Measurements from ENCODE around the gene DACH1. TPM values are rescaled to one million over a fixed set of nuclear protein-coding genes. Genes with fewer than 3 reads are reported as not detected.

Gene DACH1
- total RNA-seq, 1 experiment from 2014 or later, result not detected

DNA sequence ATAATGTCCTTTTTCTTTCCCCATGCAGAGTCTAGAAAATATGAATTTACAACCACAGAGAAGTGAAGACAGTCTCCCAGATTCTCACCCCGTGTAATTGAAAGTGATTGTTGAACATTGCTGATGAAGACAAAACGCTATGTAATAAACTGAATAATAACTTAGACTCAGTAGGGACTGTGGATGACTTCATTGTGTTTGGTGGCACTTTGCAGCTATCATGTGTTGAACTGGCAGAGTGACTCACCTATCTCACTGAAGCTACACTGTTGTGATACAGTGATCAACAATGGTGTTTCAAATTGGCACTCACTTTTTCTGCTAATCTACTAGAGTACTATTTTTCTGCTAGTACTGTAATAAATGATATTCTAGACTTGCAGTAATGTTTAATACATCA, 261.3 kb downstream of the DACH1 start:
- no peak for ATAC-seq
- no peak overlapping the region for H3K27ac ChIP-seq (ENCODE audit: low read depth, low read length)
- RAD21 ChIA-PET (ENCODE audit: low non-redundant PET in 1 of 2, low total read pairs in 2 of 2, uncharacterized antibody in 2 of 2, unreplicated experiment in 2 of 2), result no interaction called here

DNA sequence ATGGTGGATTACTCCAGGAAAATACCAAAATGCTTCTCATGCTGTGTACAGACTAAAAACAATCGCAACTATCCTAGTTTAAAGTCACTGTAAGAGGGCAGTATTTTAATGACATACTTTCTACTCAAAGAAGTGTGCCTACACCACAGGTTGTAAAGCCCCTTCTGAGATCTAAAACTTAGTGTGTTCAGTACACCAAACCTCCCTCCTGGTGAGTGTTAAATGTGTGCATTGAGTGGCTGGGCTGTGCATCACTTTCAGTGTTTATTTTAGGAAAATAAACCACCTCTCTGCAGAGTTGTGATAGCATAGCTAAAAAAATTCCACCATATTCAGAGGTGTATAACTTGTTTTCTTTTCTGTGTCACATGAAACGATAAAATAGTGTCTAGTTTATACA, 263.7 kb downstream of the DACH1 start:
- Histone ChIP-seq H3K4me1 (ENCODE audit: control insufficient read depth in 1 of 2, insufficient read depth in 2 of 2, low read length in 2 of 2) (no peaks in the 10 kb centered on the region), H3K4me3 (replicated peaks in 1 of 2; ENCODE audit: low read depth in 1 of 2, low read length in 2 of 2) (no peak overlapping the region), H3K4me2 (ENCODE audit: low read length) (no peak overlapping the region), H3K79me2 (ENCODE audit: insufficient read depth, low read length) (no peaks in the 10 kb centered on the region), H3K27ac (ENCODE audit: low read depth, low read length) (no peak overlapping the region), H3K36me3 (ENCODE audit: control insufficient read depth in 1 of 2, insufficient read depth in 2 of 2, low read length in 2 of 2) (no peaks in the 10 kb centered on the region), H3K9me3 (ENCODE audit: control insufficient read depth in 1 of 2, insufficient read depth in 1 of 2, low read depth in 1 of 2, low read length in 2 of 2) (no peaks in the 10 kb centered on the region), H3K9ac (ENCODE audit: low read length) (no peak overlapping the region), H4K20me1 (ENCODE audit: insufficient read depth) (no peaks in the 10 kb centered on the region), H3K9me2 (ENCODE audit: insufficient read depth) (no peaks in the 10 kb centered on the region), H3K27me3 (ENCODE audit: insufficient read depth, low read length) (no peaks in the 10 kb centered on the region), H2AFZ (ENCODE audit: low read depth, low read length, poor library complexity, severe bottlenecking) (no peak overlapping the region)
- no peak for ATAC-seq
- no TSS peak for BruUV-seq (replicated peaks)
- RAD21 ChIA-PET (ENCODE audit: low non-redundant PET in 1 of 2, low total read pairs in 2 of 2, uncharacterized antibody in 2 of 2, unreplicated experiment in 2 of 2), result no interaction called here
- TF ChIP-seq POLR2A (IDR thresholded peaks at IDR 0.05; ENCODE audit: borderline replicate concordance, extremely low read depth, insufficient read depth, insufficient read length), result no peak
- no peak for TF ChIP-seq JUND (IDR thresholded peaks at IDR 0.05)
- no peak for TF ChIP-seq EGR1 (IDR thresholded peaks at IDR 0.05; ENCODE audit: low read depth)
- TF ChIP-seq FOSL1 (IDR thresholded peaks at IDR 0.05; ENCODE audit: low read depth), result no peak
- TF ChIP-seq ZFX (IDR thresholded peaks at IDR 0.05), result no peak
- no peak for TF ChIP-seq RAD21 (IDR thresholded peaks at IDR 0.05; ENCODE audit: low read depth)
- no peak for TF ChIP-seq EZH2 (IDR thresholded peaks at IDR 0.05)
- TF ChIP-seq SP1 (IDR thresholded peaks at IDR 0.05; ENCODE audit: low read depth), result no peak
- no peak for TF ChIP-seq TCF7L2 (IDR thresholded peaks at IDR 0.05; ENCODE audit: borderline replicate concordance, extremely low read depth, insufficient read depth, insufficient read length)
- TF ChIP-seq, protein P1, sequence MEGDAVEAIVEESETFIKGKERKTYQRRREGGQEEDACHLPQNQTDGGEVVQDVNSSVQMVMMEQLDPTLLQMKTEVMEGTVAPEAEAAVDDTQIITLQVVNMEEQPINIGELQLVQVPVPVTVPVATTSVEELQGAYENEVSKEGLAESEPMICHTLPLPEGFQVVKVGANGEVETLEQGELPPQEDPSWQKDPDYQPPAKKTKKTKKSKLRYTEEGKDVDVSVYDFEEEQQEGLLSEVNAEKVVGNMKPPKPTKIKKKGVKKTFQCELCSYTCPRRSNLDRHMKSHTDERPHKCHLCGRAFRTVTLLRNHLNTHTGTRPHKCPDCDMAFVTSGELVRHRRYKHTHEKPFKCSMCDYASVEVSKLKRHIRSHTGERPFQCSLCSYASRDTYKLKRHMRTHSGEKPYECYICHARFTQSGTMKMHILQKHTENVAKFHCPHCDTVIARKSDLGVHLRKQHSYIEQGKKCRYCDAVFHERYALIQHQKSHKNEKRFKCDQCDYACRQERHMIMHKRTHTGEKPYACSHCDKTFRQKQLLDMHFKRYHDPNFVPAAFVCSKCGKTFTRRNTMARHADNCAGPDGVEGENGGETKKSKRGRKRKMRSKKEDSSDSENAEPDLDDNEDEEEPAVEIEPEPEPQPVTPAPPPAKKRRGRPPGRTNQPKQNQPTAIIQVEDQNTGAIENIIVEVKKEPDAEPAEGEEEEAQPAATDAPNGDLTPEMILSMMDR (IDR thresholded peaks at IDR 0.05 in 2 of 3, conservative IDR thresholded peaks at IDR 0.05 in 1 of 3; ENCODE audit: borderline replicate concordance in 1 of 3, insufficient read depth in 1 of 3, low read depth in 2 of 3, low read length in 2 of 3), result no peak
- no peak for TF ChIP-seq POLR2AphosphoS5 (IDR thresholded peaks at IDR 0.05; ENCODE audit: low read depth, low read length)
- TF ChIP-seq ZNF274 (IDR thresholded peaks at IDR 0.05; ENCODE audit: low read depth, low read length), result no peak
- TF ChIP-seq, protein P2, sequence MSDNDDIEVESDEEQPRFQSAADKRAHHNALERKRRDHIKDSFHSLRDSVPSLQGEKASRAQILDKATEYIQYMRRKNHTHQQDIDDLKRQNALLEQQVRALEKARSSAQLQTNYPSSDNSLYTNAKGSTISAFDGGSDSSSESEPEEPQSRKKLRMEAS (IDR thresholded peaks at IDR 0.05), result no peak
- no peak for TF ChIP-seq EZH2phosphoT487 (IDR thresholded peaks at IDR 0.05; ENCODE audit: borderline replicate concordance)
- TF ChIP-seq, protein P3, sequence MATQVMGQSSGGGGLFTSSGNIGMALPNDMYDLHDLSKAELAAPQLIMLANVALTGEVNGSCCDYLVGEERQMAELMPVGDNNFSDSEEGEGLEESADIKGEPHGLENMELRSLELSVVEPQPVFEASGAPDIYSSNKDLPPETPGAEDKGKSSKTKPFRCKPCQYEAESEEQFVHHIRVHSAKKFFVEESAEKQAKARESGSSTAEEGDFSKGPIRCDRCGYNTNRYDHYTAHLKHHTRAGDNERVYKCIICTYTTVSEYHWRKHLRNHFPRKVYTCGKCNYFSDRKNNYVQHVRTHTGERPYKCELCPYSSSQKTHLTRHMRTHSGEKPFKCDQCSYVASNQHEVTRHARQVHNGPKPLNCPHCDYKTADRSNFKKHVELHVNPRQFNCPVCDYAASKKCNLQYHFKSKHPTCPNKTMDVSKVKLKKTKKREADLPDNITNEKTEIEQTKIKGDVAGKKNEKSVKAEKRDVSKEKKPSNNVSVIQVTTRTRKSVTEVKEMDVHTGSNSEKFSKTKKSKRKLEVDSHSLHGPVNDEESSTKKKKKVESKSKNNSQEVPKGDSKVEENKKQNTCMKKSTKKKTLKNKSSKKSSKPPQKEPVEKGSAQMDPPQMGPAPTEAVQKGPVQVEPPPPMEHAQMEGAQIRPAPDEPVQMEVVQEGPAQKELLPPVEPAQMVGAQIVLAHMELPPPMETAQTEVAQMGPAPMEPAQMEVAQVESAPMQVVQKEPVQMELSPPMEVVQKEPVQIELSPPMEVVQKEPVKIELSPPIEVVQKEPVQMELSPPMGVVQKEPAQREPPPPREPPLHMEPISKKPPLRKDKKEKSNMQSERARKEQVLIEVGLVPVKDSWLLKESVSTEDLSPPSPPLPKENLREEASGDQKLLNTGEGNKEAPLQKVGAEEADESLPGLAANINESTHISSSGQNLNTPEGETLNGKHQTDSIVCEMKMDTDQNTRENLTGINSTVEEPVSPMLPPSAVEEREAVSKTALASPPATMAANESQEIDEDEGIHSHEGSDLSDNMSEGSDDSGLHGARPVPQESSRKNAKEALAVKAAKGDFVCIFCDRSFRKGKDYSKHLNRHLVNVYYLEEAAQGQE (IDR thresholded peaks at IDR 0.05; ENCODE audit: low read depth), result no peak
- no peak for DNase-seq (ENCODE audit: low read depth, low spot score)
- POLR2A ChIA-PET, result no interaction called here
- CTCF ChIA-PET, result no interaction called here
- intact Hi-C loops (cut with micrococcal nuclease), result no loop called here

More for the DNA sequence above, 261.3 kb downstream of the DACH1 start:
- ChIA-PET CTCF (no interaction called here), POLR2A (no interaction called here)
- no peaks in the 10 kb centered on the region for H3K9me3 ChIP-seq (ENCODE audit: control insufficient read depth in 1 of 2, insufficient read depth in 1 of 2, low read depth in 1 of 2, low read length in 2 of 2)
- H4K20me1 ChIP-seq (ENCODE audit: insufficient read depth), result no peaks in the 10 kb centered on the region
- TF ChIP-seq EGR1 (IDR thresholded peaks at IDR 0.05; ENCODE audit: low read depth) (no peak), YY1 (IDR thresholded peaks at IDR 0.05; ENCODE audit: extremely low read depth, insufficient replicate concordance, low read depth, low read length) (no peak)
- no peak overlapping the region for H3K4me3 ChIP-seq (replicated peaks in 1 of 2; ENCODE audit: low read depth in 1 of 2, low read length in 2 of 2)
- no peak overlapping the region for H2AFZ ChIP-seq (ENCODE audit: low read depth, low read length, poor library complexity, severe bottlenecking)
- H3K79me2 ChIP-seq (ENCODE audit: insufficient read depth, low read length), result no peaks in the 10 kb centered on the region
- H3K9me2 ChIP-seq (ENCODE audit: insufficient read depth), result no peaks in the 10 kb centered on the region
- no TSS peak for BruUV-seq (replicated peaks)
- no peak overlapping the region for H3K4me2 ChIP-seq (ENCODE audit: low read length)
- no peaks in the 10 kb centered on the region for H3K27me3 ChIP-seq (ENCODE audit: insufficient read depth, low read length)
- no peak overlapping the region for H3K9ac ChIP-seq (ENCODE audit: low read length)
- no peaks in the 10 kb centered on the region for H3K36me3 ChIP-seq (ENCODE audit: control insufficient read depth in 1 of 2, insufficient read depth in 2 of 2, low read length in 2 of 2)
- no peaks in the 10 kb centered on the region for H3K4me1 ChIP-seq (ENCODE audit: control insufficient read depth in 1 of 2, insufficient read depth in 2 of 2, low read length in 2 of 2)
- no peak for DNase-seq (ENCODE audit: low read depth, low spot score)
- intact Hi-C loops (cut with micrococcal nuclease), result no loop called here

Measured in HCT116 (cell line).